Left hindlimb (tissue), 1 donor: ENCODE measurements around the gene NRCAM.

Source experiments
- DNase-seq: peaks from one replicate; pipeline ENCODE4 v3.0.0-alpha.2; 2018

The NRCAM gene

GRCh38 chr7:108114117-108114841 is 342.0 kb downstream of the NRCAM start:
- no peak for DNase-seq

- DNase-seq, result no peak
Observed at GRCh38 chr7:108112683-108113082, 343.6 kb downstream of the NRCAM start.

- no peak for DNase-seq
Observed at GRCh38 chr7:108109221-108109908, 346.9 kb downstream of the NRCAM start.

GRCh38 chr7:108108131-108108530 is 348.1 kb downstream of the NRCAM start:
- DNase-seq, result no peak

GRCh38 chr7:108104324-108104723 is 351.9 kb downstream of the NRCAM start:
- no peak for DNase-seq

GRCh38 chr7:108103558-108104298 is 352.5 kb downstream of the NRCAM start:
- no peak for DNase-seq

GRCh38 chr7:108102671-108103312 is 353.4 kb downstream of the NRCAM start:
- DNase-seq, result no peak

- DNase-seq, result no peak
Observed at GRCh38 chr7:108101759-108102158, 354.5 kb downstream of the NRCAM start.

- DNase-seq, result no peak
Observed at GRCh38 chr7:108099713-108100112, 356.5 kb downstream of the NRCAM start.

- no peak for DNase-seq
Observed at GRCh38 chr7:108097703-108098102, 358.5 kb downstream of the NRCAM start.
